ENCODE data around the gene DCDC2C. TPM values are rescaled to one million over a fixed set of nuclear protein-coding genes. Genes with fewer than 3 reads are reported as not detected.

Gene DCDC2C
- total and polyA plus RNA-seq, 9 of the 15 experiments (the other 6 are each of a cell fraction or from before 2014, with no cell fraction given): not detected

DNA sequence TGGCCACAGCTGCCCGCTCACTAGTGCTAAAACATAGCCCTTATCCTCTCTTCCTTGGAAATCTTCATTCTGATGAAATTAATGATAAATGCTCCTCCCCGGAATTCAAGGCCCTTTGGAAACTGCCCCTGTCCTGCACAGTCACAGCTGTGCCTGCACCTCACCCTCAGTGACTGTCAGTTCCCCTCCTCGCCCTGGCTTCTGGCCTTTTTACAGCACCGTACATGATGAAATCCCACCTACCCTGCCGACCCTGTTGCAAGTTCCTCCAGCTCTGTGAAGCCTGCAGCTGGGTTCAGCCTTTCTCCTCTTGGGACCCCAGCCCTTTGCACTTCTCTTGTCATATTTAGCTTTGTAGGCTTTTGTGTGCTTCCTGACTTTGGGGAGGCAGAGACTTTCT is 48.4 kb downstream of the DCDC2C start:
- intact Hi-C loops (cut with micrococcal nuclease): no loop called here

More for the DNA sequence above, 48.4 kb downstream of the DCDC2C start:
- no peak overlapping the region for H3K4me3 ChIP-seq
- H3K9ac ChIP-seq (ENCODE audit: insufficient read depth in 1 of 2, low read depth in 2 of 2, low read length in 2 of 2): no peak overlapping the region
- in situ Hi-C loops (cut with MboI): no loop called here
- no peaks in the 10 kb centered on the region for H3K36me3 ChIP-seq (ENCODE audit: control insufficient read depth, insufficient read depth, low read length)
- WGBS (ENCODE audit: insufficient coverage, low coverage, missing lambda C conversion rate): 0% methylated on average over 5 of the region's 5 CpGs
- peaks cover 9% of the 10 kb centered on the region for H3K9me3 ChIP-seq (replicated peaks; ENCODE audit: control insufficient read depth, insufficient read depth, low read depth, low read length)
- ChIA-PET POLR2A (no interaction called here), CTCF (ENCODE audit: low intra/inter-chr PET ratio) (interaction anchor here (0.5 kb wide), 1 partner anchor 15 kb away, joined by 7 read pairs; no protein-coding TSS in a partner anchor)
- H4K20me1 ChIP-seq (replicated peaks; ENCODE audit: control insufficient read depth, insufficient read depth, low read length): no peaks in the 10 kb centered on the region
- H3K9me1 ChIP-seq (ENCODE audit: control insufficient read depth, insufficient read depth, low read length): no peaks in the 10 kb centered on the region
- no peak overlapping the region for H3K27ac ChIP-seq (ENCODE audit: extremely low read depth, low read depth, low read length)
- TF ChIP-seq KHSRP (IDR thresholded peaks at IDR 0.05): no peak
- TF ChIP-seq ZFP36 (IDR thresholded peaks at IDR 0.05; ENCODE audit: low read depth, low read length, partially characterized antibody): no peak
- TF ChIP-seq NFE2L1 (tag; IDR thresholded peaks at IDR 0.05; ENCODE audit: borderline replicate concordance, low read depth): no peak
- TF ChIP-seq, protein P1, sequence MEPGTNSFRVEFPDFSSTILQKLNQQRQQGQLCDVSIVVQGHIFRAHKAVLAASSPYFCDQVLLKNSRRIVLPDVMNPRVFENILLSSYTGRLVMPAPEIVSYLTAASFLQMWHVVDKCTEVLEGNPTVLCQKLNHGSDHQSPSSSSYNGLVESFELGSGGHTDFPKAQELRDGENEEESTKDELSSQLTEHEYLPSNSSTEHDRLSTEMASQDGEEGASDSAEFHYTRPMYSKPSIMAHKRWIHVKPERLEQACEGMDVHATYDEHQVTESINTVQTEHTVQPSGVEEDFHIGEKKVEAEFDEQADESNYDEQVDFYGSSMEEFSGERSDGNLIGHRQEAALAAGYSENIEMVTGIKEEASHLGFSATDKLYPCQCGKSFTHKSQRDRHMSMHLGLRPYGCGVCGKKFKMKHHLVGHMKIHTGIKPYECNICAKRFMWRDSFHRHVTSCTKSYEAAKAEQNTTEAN (CRISPR knock-in tag; IDR thresholded peaks at IDR 0.05): no peak
- no peak for TF ChIP-seq SRSF7 (optimal IDR thresholded peaks at IDR 0.05; ENCODE audit: low read depth, low read length)
- no peak for TF ChIP-seq CBX3 (IDR thresholded peaks at IDR 0.05; ENCODE audit: borderline replicate concordance in 1 of 2, low read length in 2 of 2)
- TF ChIP-seq LCOR (CRISPR knock-in tag; IDR thresholded peaks at IDR 0.05): no peak
- TF ChIP-seq ZNF766 (CRISPR knock-in tag; conservative IDR thresholded peaks at IDR 0.05): no peak
- TF ChIP-seq BCOR (IDR thresholded peaks at IDR 0.05): no peak
- no peak for TF ChIP-seq SRF (CRISPR knock-in tag; IDR thresholded peaks at IDR 0.05)
- FAIRE-seq (no peak), ATAC-seq (no peak), DNase-seq (ENCODE audit: extremely low read depth in 1 of 4, low spot score in 3 of 4) (no peak)
- no peak overlapping the region for H3K4me2 ChIP-seq (ENCODE audit: insufficient read depth, low read length)
- H3K27me3 ChIP-seq (ENCODE audit: control insufficient read depth in 2 of 2, insufficient read depth in 2 of 2, low read length in 2 of 2): peaks cover 22 to 33% of the 10 kb centered on the region in 2 experiments
- H2AFZ ChIP-seq (ENCODE audit: low read depth, low read length): no peak overlapping the region
- H3K4me1 ChIP-seq (replicated peaks in 1 of 2; ENCODE audit: control insufficient read depth in 2 of 2, insufficient read depth in 2 of 2, low read length in 2 of 2): no peaks in the 10 kb centered on the region
- no TSS peak for BruUV-seq (replicated peaks)
- H3K79me2 ChIP-seq (ENCODE audit: control insufficient read depth, insufficient read depth, low read length): no peaks in the 10 kb centered on the region
